Epithelial cell of proximal tubule (primary cell): ENCODE measurements around the gene ZNF485. TPM values are rescaled to one million over a fixed set of nuclear protein-coding genes. Genes with fewer than 3 reads are reported as not detected.
"Not testable (repeated sequence)": the region's sequence is repeated elsewhere in the genome, so short reads cannot be mapped to it uniquely, and the experiment has no call there.

ENCODE experiments used
- DNase-seq: peaks from one replicate; pipeline ENCODE4 v3.0.0-alpha.2; 2011; ENCODE audit warnings: low read depth
- H3K4me3 ChIP-seq: 2 replicates; pipeline ENCODE4 v1.5.1; 2011; ENCODE audit warnings: low read depth, mild to moderate bottlenecking, low read length
- total RNA-seq: library from RNA; depleted of rRNA; stranded (reverse); fragments of >200 nt; gene quantifications from 2 replicates; pipeline ENCODE4 v1.2.3, GENCODE V29; 2015
- TF ChIP-seq, protein P1 (sequence below): conservative IDR thresholded peaks from 2 replicates; pipeline ENCODE4 v1.5.1; 2012; ENCODE audit warnings: low read depth, mild to moderate bottlenecking, low read length

Gene ZNF485
- total RNA-seq, 1 donor from 2014 or later = 5.0 TPM

- TF ChIP-seq, protein P1, sequence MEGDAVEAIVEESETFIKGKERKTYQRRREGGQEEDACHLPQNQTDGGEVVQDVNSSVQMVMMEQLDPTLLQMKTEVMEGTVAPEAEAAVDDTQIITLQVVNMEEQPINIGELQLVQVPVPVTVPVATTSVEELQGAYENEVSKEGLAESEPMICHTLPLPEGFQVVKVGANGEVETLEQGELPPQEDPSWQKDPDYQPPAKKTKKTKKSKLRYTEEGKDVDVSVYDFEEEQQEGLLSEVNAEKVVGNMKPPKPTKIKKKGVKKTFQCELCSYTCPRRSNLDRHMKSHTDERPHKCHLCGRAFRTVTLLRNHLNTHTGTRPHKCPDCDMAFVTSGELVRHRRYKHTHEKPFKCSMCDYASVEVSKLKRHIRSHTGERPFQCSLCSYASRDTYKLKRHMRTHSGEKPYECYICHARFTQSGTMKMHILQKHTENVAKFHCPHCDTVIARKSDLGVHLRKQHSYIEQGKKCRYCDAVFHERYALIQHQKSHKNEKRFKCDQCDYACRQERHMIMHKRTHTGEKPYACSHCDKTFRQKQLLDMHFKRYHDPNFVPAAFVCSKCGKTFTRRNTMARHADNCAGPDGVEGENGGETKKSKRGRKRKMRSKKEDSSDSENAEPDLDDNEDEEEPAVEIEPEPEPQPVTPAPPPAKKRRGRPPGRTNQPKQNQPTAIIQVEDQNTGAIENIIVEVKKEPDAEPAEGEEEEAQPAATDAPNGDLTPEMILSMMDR = no peak
- DNase-seq = no peak
- H3K4me3 ChIP-seq = no peak overlapping the region
Measured at GRCh38 chr10:43627942-43628341, 21.7 kb downstream of the ZNF485 start.

- no peak overlapping the region for H3K4me3 ChIP-seq
- TF ChIP-seq, protein P1 = no peak
- DNase-seq = no peak
Measured at GRCh38 chr10:43628956-43629355, 22.7 kb downstream of the ZNF485 start.

GRCh38 chr10:43635816-43636215 is 29.6 kb downstream of the ZNF485 start:
- not testable (repeated sequence) for H3K4me3 ChIP-seq, DNase-seq

DNA sequence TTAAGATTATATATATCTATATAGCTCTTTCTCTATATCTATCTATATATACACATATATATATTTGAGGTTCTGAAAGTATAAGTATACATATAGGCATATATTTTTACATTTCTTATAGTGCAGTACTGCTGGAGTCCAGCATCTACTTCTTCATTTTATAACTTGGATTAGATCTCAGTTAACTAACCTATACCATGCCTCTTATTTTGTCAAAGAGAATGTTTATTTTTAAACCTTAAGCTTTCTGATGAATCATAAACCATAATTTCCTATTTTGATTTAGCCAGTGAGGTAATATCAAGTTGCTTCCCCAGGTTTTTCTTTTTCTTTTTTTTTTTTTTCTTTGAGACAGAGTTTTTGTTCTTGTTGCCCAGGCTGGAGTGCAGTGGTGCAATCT is 34.4 kb downstream of the ZNF485 start:
- TF ChIP-seq, protein P1 = no peak
- DNase-seq = no peak
- no peak overlapping the region for H3K4me3 ChIP-seq

- no peak for DNase-seq
- TF ChIP-seq, protein P1 = no peak
- H3K4me3 ChIP-seq = no peak overlapping the region
Measured at GRCh38 chr10:43644252-43644651, 38.0 kb downstream of the ZNF485 start.

DNA sequence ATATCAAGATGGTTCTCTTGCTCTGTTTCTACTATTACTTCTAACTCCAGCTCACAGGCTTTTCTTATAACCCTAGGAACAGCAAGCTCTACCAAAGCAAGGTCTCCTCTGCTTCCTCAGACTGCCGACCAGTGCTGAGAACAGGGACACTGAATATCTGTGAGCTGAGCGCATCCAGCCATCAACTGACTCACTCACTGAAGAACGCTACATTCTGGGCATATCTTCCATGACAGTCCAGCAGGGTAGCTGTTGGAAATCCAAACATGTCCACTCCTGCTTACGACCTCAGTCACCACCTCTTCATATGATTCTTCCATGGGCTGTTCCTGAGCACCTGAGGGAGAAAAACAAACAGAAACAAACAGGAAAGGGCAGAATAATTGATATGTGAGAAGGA is 39.6 kb downstream of the ZNF485 start:
- H3K4me3 ChIP-seq = no peak overlapping the region
- no peak for DNase-seq
- TF ChIP-seq, protein P1 = no peak

- no peak for DNase-seq
- no peak overlapping the region for H3K4me3 ChIP-seq
- TF ChIP-seq, protein P1 = no peak
Measured at GRCh38 chr10:43647576-43647975, 41.3 kb downstream of the ZNF485 start.

DNA sequence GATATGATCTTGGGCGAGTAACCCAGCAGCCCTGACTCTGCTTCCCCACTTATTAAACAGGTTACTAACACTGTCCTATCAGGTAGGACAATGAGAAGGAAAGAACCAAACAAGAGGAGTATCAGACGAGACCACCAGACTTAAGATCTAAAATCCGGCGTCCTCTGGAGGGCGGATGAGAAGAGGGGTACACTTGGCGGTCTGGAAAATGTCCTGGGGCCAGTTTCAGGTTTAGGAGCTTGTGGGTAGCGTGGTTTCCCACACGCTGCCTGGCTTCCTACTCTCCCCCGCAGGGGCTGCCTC is 41.8 kb downstream of the ZNF485 start:
- peak overlapping the region; percentile 73 for H3K4me3 ChIP-seq
- no peak for DNase-seq
- TF ChIP-seq, protein P1 = no peak
